ENCODE data around the gene ENKUR. TPM values are rescaled to one million over a fixed set of nuclear protein-coding genes. Genes with fewer than 3 reads are reported as not detected.

The ENKUR gene
- total and polyA plus RNA-seq, 9 donors: 0.04 to 0.51 (median 0.35) TPM

Other genes with a start within 250 kb of the ENKUR start
- gene PRTFDC1, start 63.6 kb downstream of the ENKUR start, total RNA-seq: 14.0 TPM
- gene PRTFDC1, start 63.6 kb downstream of the ENKUR start, polyA plus RNA-seq (ENCODE audit: insufficient read depth in 1 of 8, insufficient read length in 8 of 8, low replicate concordance in 1 of 8): 10 to 100 TPM; 12.6 to 21.6 (median 16.9) TPM
- gene THNSL1, start 454 bp upstream of the ENKUR start, total RNA-seq: 4.8 TPM
- gene THNSL1, start 454 bp upstream of the ENKUR start, polyA plus RNA-seq (ENCODE audit: insufficient read depth in 1 of 8, insufficient read length in 8 of 8, low replicate concordance in 1 of 8): 1 to 10 TPM; 4.1 to 7.0 (median 5.7) TPM
- 0.13 TPM for gene GPR158, start 158.8 kb upstream of the ENKUR start, total RNA-seq
- gene GPR158, start 158.8 kb upstream of the ENKUR start, polyA plus RNA-seq (ENCODE audit: insufficient read depth in 1 of 8, insufficient read length in 8 of 8, low replicate concordance in 1 of 8): under 1 TPM; 0.05 to 0.12 (median 0.08) TPM